Stimulated activated CD8-positive, alpha-beta memory T cell treated with anti-CD3 and anti-CD28 coated beads, Interleukin-12 subunit alpha, Interleukin-12 subunit beta, amount 100 ng/mL, for 1 hour (primary cell): ENCODE measurements around the gene CHD2.
"Not testable (repeated sequence)": the region's sequence is repeated elsewhere in the genome, so short reads cannot be mapped to it uniquely, and the experiment has no call there.

ENCODE experiments used
- DNase-seq: peaks from one replicate; pipeline ENCODE4 v3.0.0-alpha.2; 2020; ENCODE audit warnings: low read depth

Gene CHD2

DNA sequence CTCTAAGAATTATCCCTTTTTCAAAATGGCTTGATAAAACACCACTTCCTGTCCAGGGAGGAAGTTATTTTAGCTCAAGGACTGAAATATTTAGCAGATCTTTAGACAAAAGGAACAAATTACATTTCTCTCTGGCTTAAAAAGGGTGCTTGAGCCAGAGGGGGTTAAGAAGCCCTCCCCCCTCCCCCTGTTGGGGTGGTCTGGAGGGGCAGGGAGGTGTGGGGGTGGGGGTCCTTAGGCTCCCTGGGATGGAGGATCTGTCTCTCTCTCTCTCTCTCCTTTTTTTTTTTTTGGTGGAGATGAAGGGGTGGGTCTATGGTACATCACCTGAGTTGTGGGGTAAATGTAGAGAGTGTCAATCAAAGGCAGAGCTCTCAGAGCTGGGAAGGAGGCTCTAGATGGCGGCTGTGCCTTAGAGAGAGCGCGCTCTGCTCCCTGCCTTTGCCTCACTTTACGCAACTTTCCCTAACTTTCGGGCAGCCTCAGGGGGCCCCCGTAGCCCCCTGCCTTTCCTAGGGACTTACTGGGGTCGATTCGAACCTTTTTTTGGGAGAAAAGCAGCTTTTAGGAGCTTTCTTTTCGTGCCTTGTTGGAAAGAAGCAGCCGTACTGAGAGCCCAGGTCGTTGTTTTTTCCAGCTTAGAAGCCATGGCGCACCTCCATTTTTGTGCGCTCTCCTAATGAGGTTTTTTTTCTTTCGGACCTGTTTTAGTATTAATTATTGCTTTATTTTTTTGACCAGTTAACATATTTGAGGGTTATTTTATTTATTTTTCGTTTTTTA, at the start of gene CHD2:
TSS of gene CHD2 (plus strand) at position 377 of the 783 bp plus-strand sequence. CDS start 914 bp downstream, outside the sequence.
- DNase-seq, result no peak

DNA sequence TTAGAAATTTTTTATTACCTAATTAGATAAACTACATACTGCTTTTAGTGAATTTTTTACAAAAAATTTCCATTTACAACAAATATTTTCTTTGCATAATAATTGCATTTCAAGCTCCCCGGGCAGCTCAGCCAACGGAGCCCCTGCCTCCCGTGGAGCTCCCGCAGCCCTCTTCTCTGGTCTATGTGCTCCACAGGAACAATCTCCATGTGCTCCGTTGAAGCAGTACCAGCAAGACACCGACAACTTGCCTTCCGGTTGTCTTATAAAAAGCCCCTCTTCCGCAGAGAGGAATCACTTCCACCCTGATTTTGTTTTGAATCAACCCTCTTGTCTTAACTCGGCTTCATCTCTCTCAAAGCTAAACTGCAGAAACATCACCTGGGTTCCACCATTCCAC, 46.9 kb upstream of the CHD2 start:
- DNase-seq, result no peak

DNA sequence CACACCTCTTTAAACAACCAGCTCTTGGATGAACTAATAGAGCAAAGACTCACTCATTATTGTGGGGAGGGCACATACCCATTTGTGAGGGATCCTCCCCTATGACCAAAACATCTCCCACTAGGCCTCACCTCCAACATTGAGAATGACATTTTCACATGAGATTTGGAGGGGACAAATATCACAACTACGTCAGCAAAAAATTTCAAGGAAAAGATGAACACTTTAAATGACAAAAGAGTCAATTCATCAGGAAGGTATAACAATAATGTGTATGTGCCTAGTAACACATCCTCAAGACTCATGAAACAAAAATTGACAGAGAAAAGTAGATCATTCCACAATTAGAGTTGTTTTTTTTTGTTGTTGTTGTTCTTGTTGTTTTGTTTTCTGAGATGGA, 38.4 kb upstream of the CHD2 start:
- DNase-seq, result no peak

DNA sequence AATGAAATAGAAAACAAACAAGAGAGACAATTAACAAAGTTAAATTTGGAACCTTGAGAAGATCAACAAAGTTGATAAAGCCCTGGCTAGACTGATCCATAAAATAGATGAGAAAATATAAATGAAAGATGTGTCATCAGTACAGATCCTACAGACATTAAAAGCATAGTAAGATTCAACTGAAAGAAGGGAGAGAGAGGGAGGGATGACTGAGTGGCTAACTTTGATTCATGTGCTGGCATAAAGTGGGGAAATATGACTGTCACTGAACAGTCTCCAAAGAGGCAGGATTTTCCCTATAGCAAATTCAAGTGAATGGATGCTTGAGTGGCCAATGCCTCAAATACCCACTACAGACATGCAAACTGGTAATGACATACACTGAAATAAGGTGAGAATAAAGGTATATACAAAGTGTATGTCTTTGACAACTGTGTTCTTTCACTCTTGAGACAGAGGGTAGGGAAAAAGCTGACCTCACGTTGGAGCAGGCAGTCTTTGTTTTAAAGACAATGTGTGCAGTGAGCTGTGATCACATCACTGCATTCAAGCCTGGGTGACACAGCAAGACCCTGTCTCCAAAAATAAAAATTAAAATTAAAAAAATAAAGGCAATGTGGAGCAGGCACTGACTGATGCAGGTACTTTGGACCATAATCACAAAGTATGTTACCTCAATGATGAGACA, 35.9 kb upstream of the CHD2 start:
- no peak for DNase-seq

DNA sequence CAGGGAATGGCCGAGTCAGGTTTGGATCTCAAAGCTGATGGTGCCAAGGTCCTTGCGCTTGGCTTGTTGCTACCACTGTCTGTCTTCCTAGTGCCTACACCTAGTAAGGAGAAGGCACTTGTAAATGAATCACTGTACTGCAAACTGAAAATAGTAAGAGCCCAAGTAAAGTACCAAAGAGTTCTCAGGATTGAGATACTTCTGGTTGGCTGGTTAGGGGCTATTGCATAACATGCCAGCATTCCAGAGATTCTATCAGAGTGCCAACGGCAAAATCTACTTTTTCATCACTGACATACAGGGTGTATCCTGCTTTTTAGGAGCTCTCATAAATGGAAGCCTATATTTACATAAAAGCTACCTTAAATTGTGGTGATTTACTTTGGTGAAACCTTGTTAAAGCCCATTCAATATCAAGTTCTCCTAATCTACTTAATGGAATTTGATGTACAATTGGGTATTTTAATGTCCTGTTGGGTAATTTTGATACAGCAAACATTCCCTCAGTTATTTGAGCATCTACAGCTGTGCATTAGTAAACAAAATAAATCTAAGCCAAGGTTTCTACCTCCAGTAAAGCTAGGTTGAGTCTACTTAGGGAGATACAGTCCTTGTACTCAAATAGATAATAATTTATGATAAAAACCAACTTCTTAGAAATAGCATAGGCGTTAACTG, 30.7 kb upstream of the CHD2 start:
- no peak for DNase-seq

DNA sequence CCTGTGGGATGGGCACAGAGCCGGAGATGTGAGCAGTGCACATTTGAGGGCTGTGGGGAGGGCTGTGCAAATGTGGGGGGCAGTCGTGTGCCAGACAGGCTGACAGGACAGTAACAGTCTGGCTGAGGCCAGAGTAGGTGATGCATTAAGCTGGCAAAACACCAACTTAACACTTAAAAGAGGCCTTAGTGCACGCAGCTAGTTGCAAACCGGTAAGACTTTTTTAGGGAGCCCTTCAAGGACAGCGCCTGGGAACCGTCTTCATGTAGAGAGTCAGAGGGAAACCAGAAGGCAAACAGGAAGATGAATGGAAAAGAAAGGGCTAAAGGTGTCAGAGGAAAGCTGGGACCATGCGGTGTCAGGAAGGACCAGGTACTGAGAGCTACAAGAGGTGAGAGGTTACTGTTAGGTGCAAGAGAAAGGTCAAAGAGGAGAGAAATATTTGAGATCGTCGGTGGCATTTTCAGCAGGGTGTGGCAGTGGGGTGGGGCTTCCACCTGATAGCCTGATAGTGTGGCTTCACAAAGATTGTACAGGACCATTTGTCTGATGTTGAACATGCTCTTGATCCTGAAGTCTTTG, 30.0 kb upstream of the CHD2 start:
- no peak for DNase-seq

DNA sequence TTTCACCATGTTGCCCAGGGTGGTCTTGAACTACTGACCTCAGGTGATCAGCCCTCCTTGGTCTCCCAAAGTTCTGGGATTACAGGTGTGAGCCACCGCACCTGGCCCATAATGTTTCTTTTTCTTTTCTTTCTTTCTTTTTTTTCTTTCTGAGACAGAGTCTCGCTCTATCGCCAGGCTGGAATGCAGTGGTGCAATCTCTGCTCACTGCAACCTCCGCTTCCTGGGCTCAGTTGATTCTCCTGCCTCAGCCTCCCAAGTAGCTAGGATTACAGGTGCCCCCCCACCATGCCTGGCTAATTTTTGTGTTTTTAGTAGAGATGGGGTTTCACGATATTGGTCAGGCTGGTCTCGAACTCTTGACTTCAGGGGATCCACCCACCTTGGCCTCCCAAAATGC, 27.2 kb upstream of the CHD2 start:
- not testable (repeated sequence) for DNase-seq

DNA sequence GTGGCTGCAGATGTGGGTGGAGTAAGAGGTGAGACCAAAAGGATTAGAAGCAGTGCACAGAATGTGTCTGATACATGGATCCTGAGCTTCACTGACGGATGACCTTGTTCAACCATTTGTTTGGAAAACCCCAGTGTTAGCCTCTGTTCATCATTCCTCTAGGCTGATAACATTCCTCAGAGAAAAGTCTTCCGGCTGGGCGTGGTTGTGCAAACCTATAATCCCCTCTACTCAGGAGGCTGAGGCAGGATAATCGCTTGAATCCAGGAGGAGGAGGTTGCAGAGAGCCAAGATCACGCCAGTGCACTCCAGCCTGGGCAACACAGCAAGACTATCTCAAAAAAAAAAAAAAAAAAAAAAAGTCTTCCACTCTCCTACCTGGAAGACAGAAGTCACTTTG, 23.1 kb upstream of the CHD2 start:
- DNase-seq, result no peak

DNA sequence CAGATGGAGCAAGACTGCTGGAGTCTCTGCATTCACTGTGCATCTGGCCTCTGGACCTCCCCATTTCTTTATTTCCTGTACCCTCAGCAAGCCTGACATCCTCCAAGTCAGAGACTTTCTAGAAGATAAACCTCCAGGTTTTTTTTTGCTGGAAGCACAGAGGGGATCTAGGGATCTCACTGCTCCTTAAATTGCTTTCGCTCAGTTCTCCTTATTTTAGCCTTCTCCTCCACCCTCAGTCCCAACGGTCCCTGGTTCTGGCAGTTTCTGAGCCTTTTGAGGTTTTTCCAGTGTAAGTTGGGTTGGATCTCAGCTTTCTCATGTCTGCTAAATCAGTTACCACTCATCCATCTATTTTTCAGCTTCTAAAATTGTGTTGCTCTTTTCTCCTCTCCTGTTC, 22.7 kb upstream of the CHD2 start:
- no peak for DNase-seq

DNA sequence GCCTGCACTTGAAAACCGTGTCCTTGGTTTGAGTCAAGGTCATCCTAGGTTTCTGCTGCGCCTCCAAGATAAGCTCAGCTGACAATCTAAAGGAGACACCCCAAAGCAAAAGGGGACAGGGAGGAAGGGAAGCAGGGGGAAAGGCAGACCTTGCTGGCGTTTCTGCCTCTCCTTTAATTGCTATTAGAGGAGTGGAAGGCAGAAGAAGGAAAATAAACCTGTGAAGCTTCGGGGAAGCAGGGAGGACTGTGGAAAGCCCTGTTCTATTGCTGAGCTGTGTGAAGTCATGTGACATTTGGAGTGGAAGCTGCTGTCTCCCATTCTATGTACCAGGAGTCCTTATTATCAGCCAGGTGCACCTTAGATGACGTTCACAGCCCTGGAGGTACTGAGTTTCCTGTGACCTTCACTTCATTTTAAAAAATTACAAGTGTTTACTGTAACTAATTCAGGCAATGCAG, 21.5 kb upstream of the CHD2 start:
- no peak for DNase-seq

DNA sequence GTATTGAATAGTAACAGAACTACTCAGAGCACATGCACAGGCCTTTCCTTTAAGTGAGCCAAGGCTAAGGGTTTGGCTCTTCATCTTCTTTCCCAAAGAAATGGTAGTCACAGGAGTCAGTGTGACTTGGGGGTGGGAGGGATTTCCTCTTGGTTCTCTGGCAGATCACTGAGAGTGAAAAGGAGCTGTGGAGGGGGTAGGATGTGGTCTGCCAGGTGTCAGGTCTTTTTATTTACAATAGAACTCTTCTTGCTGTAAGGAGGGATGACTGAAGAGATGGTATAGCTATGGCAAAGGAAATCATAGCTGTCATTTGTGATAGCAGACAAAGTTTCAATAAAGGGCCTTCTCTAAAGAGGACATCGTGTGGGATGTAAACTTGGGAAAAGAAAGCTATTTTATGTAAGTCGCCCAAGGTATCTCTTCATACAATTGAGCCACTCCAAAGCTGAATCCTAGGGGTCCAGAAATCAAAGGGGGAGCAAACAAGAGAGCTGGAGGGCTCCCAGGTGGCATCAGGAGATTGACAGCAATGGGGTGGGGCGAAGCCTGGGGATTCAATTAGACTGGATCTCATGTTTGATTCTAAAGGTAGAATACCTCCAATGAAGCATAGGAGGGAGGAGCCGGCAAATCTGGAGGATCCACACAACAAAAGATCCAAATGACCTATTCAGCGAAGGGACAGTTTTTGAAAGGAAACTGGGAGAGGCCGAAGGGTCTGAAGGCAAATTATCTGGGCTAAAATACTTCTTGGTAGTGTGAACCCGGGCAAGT, 20.0 kb upstream of the CHD2 start:
- DNase-seq, result no peak

DNA sequence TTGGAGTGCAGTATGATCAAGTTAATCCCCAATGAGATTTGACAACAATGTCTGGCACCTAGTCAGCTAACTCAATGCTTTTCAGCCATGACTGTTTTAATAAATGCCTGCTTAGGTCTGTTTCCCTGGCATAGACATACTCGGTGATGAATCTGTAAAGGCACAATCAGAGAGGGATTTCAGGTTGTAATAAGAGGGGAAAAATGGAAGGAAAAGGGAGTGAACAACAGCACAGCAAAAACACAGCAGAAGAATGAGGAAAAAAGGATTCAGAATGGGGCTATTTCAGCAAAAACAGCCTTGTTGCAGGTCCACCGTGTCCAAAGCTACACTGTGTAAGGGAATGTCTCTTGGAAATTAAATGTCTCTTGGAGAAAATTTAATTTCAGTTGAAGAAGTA, 19.3 kb upstream of the CHD2 start:
- no peak for DNase-seq

DNA sequence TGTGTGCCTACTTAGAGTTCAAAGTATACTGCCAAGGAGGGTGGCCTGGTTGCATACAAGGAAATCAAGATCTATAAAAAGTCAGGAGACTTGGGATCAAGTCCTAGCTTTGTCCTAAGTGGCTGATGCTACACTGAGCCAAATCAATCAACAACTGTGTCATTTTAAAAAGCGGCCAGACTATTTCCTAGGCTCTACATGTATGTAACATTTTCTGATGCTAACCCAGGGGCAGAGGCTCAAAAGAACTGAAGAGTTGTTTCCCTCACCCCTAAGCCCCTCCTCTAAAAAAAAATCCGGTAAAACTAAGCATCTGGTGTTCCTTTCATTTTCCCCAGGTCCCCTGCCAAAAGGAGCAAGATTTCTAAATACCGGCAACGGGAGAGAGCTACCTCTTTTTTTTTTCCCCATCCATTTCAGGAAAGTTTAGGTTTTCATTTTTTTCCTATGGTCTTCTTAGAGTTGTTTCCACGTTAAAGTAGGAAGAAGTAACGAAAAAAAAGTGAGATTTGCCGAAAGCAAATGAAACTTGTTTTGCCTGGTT, 18.8 kb upstream of the CHD2 start:
- DNase-seq, result no peak

DNA sequence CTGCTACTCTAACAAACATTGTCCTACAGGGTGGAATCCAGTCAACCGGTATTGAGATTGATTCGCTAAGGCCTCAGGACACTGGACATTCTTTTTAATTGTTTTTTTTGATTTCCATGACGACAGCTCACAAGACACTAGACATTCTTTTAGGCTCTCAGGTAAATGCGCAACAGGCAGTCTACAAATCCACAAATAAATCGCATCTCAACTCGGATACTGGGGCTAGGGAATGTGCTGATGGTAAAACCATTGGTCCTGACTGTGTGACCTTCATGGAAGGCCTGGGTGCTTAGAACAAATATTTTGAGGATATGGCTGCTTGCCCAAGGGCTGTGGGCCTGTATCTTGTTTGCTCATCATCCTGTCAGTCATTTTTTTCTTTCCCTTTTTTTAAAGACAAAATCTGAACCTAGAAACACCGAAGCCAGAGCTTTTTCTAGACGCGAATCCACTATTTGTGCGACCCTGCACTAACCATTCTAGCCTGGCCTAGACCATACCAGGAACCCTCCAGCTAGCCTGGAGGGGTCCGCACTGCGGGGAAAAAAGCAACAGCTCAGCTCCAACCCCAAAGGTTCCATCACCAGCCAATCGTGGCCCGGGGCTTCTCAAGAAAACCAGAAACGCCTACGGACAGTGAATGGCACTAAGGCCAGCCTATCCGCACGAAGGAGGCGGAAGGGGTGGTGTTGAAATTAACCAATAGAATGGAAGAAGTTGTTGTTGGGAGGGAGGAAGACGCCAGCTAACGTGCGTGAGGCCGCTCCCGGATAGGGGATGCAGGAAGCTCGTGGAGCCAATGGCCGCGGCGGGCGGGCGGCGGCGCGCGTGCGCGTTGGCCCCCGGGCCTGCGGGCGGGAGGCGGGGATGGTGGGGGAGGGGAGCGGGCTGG, 18.1 kb upstream of the CHD2 start:
- peak; percentile 95 for DNase-seq

DNA sequence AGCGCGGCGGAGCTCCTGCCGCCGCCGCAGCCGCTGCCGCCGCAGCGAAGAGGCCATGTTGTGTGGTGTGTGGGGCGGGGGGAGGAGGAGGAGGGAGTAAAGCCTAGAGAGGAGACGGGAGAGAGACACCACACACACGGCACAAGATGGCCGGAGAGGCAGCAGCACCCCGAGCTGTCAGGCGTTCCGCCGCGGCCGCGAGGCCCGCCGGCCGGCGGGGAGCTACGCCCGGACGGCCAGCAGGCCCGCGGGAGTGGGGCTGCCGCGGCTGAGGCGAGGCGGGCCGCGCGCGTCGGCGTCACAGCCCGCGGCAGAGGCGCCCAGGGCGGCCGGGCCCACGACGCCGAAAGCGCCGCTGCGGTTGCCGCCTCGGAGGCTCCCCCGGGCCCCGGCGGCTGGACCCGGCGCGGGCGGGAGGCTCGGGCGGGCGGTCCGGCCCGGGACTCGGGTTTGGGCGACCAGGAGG, 17.4 kb upstream of the CHD2 start:
- DNase-seq, result no peak

DNA sequence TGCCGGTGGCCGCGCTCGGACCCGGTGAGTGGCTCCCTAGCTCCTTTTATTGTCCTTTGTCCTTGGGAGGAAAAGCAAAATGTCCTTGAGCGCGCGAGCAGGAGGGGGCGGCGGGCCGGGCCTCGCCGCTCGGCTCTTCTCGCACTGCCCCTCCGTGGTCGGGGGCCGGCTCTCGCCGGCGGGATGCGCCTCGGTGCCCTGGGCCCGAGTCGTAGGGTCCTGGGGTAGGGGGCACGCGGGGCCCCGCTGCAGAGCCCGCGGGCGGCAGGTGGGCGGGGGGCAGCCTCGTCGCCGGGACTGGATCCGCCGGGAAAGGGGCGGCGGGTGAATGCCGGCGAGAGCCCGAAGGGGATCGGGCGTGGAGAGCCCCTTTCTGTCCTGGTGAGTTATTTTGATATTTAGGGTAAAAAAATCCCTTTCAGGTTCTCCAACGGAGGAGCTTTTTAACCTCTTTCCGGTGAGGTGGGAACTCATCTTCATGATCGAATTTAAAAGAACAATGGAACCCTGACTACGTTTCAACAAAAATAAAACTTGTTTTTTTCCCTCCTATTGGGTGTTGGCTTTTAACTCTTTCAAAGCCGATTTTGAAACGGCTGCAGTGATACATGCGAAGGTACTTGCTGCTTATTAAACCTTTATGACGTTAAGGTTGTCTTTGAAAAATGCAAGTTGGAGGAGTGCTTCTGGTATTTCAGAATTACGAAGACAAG, 16.8 kb upstream of the CHD2 start:
- DNase-seq, result no peak

DNA sequence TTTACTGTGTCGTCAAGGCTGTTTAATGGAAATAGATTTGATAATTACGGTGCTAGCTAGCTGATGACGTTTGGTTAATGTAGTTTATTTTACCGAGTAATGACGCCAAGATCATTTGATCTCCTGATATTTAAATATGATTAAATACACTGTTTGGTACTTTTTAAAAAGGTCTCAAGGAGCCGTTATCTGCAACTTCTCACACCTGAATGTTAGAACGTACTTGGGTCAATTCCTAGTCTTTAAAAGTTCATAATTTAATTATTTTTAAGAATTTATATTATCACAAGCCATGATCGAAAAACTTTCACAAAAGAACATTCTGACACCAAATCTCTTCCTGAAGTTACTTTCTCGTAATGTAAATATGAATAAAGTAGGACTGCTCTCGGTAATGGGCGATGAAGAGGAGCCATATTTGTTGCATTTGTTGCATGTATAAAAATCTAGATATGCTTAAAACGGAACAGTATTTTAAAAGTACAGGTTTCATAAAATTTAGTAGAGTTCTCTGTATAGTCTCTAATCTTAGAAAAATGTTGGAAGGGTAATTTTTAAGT, 16.2 kb upstream of the CHD2 start:
- DNase-seq, result no peak

DNA sequence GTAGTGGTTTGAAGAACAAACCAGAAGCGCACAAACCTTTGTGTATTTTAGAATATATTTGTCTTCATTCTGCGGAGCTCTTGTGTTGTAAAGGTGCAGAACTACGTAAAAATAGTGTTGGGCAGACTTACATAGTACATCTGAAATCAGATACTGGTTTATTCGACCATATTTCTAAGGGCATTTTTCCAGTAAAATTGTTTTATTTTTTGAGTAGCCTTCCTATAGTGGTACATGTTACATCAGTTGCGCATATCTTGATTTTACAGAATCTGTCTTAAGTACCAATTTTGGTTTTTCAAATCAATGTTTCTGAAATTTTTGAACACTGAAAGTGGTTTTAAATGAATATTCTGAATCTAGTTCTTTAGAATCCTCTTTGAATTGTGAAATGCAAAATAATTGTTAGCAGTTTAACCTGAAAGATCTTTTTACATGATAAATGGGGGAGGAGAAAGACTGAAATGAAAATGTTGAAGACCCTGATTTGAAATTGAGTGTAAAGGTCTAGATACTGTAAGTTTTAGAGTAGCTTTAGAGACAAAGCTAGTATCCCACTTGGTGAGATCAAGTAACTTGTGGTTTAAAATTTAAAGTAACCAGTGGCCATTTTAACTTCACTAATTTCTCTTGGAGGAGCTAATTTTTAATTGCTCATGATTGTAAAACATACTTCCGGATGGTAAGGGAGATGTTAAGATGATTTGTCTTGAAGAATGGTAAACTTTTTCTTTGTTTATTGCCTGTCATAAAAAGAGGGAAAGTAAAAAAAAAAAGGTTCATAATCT, 15.5 kb upstream of the CHD2 start:
- DNase-seq, result no peak
